ENCODE measurements around the gene ZNF445. TPM values are rescaled to one million over a fixed set of nuclear protein-coding genes. Genes with fewer than 3 reads are reported as not detected.

ZNF445 gene
- total and polyA plus RNA-seq, 2 of the 8 experiments (the other 6 are each of a cell fraction or from before 2014, with no cell fraction given) = 3.3 to 26.3 TPM

- TF ChIP-seq CBX8 (IDR thresholded peaks at IDR 0.05; ENCODE audit: borderline replicate concordance, low read depth, low read length) (no peak), SIX5 (IDR thresholded peaks at IDR 0.05; ENCODE audit: low read depth, low read length) (no peak), TAF1 (IDR thresholded peaks at IDR 0.05; ENCODE audit: low read depth, low read length) (no peak), SP2 (IDR thresholded peaks at IDR 0.05; ENCODE audit: low read length) (no peak)
These were observed 85.0 kb downstream of the ZNF445 start (continued) for GRCh38 chr3:44392489-44392888.
